Neural progenitor cell (in vitro differentiated cells): Measurements from ENCODE around the gene FAM83F.
A peak's percentile ranks its signal among the peaks of the same experiment; 100 is the strongest.

Source experiments
- EZH2 ChIP-seq: fragments of 200-600 bp; sonication (generic); IDR thresholded peaks from 2 replicates; pipeline ENCODE4 v1.6.1; 2017; ENCODE audit warnings: antibody characterized with exemption, mild to moderate bottlenecking, moderate library complexity
- TF ChIP-seq, protein P1 (sequence below): fragments of 200-600 bp; sonication (generic); IDR thresholded peaks from 2 replicates; pipeline ENCODE4 v1.5.1; 2017; ENCODE audit warnings: antibody characterized with exemption, mild to moderate bottlenecking

DNA sequence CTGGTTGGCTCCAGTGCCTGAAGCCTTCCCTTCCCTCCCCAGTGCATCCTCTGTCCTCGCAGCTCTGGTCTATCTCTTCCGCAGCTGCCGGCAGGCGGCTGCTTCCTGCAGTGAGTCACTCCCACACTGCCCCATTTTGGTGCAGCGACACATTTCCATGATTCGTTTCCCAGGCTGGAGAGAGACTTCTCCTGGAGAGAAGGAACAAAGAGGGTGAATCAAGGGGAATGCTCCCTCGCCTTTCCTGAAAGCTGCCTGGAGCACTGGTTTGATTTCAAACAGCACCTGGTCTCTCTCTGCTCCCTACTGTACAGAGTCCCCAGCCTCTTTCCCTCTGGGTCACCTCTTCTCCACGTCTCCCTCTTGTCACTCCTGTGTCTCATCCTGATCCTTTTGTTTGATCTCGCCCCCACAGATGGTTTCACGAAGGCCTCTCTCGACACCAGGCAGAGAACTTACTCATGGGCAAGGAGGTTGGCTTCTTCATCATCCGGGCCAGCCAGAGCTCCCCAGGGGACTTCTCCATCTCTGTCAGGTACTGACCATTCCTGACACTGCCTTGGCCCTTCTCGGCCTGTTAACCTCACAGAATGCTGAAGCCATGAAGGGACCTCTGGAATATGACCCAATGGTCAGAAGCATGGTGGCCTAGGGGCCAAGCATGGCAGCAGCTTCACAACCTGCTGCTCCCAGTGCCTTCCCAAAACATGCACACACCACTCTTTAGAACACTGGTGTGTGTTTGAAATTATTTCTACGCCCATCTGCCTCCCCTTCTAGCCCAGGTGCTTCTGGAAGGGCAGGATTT lies 34.9 kb upstream of the FAM83F start, which contains the start of gene TMA7B:
- TF ChIP-seq, protein P1, sequence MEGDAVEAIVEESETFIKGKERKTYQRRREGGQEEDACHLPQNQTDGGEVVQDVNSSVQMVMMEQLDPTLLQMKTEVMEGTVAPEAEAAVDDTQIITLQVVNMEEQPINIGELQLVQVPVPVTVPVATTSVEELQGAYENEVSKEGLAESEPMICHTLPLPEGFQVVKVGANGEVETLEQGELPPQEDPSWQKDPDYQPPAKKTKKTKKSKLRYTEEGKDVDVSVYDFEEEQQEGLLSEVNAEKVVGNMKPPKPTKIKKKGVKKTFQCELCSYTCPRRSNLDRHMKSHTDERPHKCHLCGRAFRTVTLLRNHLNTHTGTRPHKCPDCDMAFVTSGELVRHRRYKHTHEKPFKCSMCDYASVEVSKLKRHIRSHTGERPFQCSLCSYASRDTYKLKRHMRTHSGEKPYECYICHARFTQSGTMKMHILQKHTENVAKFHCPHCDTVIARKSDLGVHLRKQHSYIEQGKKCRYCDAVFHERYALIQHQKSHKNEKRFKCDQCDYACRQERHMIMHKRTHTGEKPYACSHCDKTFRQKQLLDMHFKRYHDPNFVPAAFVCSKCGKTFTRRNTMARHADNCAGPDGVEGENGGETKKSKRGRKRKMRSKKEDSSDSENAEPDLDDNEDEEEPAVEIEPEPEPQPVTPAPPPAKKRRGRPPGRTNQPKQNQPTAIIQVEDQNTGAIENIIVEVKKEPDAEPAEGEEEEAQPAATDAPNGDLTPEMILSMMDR: peak; percentile 30
- no peak for TF ChIP-seq EZH2
